GM04503 (cell line): ENCODE results near the gene SLC8A2.
"Not testable (repeated sequence)": the region's sequence is repeated elsewhere in the genome, so short reads cannot be mapped to it uniquely, and the experiment has no call there.

Experiments
- DNase-seq: peaks from one replicate; pipeline ENCODE4 v3.0.0-alpha.2; 2012; ENCODE audit warnings: low read depth

SLC8A2 gene

DNA sequence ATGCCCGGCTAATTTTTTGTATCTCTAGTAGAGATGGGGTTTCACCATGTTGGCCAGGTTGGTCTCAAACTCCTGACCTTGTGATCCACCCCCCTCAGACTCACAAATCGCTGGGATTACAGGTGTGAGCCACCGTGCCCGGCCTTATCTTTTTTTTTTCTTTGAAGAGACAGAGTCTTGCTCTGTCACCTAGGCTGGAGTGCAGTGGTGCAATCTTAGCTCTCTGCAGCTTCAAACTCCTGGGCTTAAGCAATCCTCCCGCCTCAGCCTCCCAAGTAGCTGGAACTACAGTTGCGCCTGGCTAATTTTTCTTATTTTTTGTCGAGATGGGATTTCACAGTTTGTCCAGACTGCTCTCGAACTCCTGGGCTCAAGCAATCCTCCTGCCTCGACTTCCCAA is 60.0 kb downstream of the SLC8A2 start:
- not testable (repeated sequence) for DNase-seq

DNA sequence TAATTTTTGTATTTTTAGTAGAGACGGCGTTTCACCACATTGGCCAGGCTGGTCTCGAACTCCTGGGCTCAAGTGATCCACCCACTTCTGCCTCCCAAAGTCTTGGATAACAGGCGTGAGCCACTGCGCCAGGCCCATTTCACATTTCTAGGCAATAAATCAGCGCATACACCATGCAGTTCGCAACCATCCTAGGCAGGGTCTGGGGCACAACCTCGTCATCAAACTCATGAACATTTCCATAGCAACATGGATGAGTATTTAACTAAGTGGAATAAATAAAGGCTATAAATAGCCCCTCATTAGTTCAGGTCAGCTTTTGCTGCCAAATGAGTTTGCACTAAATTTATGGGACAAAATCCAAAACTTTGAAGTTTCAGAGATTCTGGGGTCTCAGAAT is 60.6 kb downstream of the SLC8A2 start:
- no peak for DNase-seq

DNA sequence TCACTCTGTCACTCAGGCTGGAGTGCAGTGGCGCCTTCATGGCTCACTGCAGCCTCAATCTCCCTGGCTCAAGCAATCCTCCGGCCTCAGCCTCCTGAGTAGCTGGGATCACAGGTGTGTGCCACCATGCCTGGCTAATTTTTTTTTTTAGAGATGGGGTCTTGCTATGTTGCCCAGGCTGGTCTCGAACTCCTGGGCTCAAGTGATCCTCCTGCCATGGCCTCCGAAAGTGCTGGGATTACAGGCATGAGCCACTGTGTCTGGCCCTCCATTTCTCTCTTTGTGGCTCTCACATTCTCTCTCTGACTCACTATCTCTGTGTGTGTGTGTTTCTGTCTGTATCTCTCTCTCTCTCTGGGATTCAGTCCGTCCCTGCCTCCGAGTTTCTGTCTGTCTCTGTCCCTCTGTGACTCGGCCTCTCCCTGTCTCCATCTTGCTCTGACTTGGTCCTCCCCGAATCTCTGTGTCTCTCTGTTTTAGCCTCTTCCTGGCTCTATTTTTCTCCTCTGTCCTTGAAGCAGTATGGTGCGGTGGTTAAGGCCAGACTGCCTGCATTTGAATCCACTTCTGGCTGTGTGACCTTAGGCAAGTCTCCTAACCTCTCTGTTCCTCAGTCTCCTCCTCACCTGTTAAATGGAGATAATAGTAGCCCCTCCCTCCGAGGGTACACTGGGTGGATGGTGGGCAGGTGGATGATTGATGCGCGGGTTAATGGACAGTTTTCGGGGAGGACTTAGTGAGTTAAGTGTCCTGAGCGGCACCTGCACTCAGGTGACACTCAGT is 63.3 kb downstream of the SLC8A2 start:
- DNase-seq, result no peak

DNA sequence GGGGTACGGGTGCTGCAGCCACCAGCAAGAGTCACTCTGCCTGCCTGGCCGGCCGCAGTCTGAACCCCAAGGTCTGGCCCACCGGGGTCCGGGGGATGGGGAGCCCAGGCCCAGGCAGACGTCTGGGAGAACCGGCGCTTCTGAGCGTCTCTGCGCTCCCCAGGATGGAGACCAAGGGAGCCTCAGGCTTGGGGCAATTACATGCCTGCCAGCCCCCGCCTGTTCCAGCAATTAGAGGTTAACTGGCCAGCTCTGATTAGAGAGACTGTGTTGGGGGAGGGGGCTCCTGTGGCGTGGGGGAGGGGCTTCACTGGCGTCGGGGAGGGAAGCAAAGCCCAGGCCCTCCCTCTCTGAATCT is 64.3 kb downstream of the SLC8A2 start:
- DNase-seq, result no peak

DNA sequence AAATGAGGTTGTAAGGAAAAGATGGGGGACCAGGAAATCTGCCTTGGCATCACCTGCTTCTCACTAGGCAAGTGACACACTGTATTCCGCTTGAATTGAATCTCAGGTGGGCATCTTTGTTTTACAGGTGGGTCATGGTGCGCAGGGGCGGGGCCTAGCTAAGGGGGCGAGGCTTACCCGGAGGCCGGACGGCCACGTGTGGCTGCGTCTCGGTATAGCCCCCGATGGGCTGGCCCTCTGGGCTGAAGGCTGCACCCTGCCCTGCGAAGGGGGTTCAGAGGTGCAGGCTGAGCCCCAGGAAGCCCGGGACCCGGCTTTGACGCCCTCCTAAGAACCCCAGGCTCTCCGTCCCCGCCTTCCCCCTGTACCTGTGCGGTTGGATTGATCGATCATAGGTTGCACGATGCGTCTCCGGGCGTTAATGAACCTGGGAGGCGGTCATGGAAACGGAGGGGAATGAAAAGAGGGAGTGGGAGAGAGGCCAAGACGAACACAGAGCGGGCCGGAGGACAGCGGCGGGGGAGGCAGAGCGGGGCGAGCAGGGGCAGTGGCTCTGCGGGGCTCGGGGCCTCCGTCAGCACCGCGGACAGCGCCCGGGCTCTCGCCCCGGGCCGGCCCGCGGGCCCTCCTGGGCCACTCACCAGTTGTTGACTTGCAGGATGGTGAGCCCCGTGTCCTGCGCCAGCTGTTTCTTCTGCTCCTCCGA is 64.8 kb downstream of the SLC8A2 start:
- no peak for DNase-seq

DNA sequence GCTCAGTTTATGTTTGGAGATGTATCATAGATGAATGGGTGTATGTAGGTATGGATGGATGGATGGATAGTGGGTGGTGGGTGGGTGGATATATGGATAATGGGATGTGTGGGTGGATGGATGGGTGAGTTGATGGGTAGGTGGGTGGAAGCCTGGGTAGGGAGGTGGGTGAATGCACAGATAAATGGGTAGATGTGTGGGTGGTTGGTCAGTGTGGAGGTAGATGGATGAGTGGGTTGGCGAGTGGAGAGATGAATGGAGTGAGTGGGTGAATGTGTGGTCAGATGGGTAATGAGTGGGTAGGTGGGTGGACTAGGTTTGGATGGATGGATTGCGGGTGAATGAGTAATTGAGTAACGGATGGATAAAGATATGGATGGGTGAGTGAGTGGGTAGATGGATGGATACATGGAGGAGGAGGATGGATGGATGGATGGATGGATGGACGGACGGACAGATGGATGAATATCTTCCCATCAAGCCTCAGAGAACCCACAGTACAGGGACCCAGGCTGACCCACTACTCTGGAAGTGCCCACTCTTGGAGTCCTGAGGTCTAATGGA is 65.8 kb downstream of the SLC8A2 start:
- DNase-seq, result no peak

DNA sequence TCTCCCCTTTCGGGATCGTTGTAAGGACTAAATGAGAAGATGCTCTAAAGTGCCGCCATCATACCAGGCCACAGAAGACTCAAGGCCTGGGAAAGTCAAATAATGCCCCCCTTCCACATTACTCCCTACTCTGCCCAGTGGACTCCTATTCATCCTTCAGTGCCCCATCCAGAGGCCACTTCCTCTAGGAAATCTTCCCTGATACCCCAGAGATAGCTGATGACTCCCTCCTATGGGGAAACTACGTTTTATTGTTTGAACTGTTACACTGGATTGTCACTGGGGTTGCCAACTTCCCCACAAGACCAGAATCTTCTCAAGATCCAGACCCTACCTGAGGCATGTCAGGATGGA is 66.5 kb downstream of the SLC8A2 start:
- no peak for DNase-seq

DNA sequence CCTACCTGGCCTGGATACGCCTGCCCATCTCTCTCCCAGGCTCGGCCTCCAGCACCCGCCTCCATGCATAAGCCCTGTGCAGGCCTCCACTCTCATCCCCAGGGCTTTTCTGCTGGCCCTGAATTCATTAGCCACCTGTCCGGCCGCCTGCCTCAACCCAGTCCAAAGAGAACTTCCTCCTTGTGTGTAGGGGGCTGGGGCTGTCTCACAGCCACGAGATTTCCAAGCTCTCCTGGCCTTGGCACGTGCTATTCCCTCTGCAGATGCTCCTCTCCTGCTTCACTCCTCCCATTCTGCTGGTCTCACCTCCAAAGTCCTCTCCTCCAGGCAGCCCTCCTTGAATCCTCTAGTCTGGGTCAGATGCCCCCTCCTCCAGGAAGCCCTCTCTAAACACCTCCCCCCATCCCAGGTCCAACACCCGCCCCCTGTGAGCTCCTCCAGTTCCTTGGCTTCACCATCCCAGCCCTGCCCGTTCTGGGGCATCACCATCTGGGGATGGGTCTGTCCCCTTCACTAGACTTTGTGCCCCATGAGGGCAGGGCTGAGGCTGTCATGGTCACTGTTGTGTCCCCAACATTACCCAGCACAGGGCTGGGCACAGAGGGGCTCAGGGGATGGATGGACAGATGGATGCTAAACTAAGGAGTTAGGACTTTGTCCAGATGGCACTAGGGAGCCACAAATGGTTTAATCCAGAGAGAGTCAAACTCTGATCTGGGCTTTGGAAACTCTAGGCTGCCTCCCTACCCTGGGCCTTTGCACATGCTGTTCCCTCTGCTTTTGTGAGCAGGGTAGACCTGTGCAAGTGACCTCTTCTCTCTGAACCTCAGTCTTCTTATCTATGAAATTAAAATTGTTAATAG is 67.1 kb downstream of the SLC8A2 start:
- no peak for DNase-seq

DNA sequence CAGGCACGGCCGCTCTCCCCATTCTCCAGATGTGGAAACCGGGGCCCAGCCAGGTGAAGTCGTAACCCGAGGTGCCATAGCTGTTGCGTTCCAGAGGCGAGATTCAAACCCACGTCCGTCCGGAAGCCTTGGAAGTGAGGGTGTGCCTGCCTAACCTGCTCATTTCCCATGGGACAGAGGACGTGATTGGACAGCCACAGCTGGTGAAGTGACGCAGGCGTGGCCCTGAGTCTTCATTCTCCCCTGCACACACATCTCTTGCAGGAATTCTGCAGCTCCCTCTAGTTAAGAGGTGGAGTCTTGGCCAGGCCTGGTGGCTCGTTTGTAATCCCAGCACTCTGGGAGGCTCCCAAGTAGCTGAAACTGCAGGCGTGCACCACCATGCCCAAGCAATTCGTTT is 69.2 kb downstream of the SLC8A2 start:
- DNase-seq, result no peak

DNA sequence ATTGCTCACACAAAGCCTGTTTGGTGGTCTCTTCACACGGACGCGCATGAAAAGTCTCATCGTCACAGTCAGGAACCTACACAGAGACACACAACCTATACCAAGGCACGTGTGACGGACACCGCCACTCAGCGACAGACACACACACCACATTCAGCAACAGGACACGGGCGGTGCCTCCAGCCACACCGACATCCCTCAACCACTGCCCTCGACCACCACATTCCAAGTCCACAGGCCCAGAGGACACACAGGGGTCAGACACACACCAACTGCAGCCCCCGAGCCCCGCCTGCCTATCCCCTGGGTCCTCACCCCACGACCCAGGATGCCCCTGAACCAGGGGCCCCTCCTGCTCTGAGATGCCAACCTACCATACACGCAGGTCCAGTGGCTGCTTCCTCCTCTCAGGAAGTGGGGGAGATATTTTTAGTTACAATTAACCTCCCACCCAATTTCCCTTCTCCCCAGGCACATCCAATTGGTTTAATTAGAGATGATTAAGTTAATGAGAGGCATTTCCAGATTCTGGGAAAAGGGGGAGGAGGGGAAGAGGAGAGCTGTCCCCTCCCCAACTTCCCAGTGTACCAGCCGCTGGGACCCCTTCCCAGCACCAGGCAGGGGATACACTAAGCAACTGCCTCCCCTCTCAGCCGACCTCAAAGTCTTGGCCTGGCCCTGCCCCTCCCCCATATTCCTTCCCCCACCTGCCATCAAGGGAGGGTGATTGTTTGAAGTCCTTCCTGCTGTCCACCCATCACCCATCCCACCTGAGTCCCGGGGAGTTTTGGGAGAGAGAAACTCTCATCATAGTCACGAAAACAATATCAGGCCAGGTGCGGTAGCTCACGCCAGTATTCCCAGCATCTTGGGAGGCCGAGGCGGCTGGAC is 72.7 kb downstream of the SLC8A2 start:
- no peak for DNase-seq

DNA sequence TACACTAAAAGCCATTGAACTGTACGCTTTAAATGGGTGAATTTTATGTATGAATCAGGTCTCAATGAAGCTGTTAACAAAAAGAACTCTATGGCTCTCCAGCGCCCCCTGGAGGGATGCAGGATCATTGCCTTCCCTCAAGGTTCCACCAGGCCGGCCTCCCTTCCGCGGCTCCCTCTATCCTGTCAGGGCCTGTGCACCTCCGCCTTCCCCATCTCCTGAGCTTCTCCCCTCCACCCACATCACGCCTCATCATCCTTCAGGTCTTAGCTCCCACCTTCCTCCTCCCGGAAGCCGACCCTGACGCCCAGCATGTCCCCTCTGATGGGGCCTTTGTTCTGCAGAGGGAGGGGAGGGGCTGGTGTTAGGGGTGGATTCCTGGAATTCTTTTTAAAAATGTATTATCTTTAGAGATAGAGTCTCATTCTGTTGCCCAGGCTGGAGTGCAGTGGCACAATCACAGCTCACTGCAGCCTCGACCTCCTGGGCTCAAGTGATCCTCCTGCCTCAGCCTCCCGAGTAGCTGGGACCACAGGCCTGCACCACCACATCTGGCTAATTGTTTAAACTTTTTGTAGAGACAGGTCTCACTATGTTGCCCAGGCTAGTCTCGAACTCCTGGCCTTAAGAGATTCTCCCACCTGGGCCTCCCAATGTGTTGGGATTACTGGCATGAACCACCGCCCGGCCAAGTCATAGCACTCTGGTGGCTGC is 80.0 kb downstream of the SLC8A2 start:
- DNase-seq, result no peak

DNA sequence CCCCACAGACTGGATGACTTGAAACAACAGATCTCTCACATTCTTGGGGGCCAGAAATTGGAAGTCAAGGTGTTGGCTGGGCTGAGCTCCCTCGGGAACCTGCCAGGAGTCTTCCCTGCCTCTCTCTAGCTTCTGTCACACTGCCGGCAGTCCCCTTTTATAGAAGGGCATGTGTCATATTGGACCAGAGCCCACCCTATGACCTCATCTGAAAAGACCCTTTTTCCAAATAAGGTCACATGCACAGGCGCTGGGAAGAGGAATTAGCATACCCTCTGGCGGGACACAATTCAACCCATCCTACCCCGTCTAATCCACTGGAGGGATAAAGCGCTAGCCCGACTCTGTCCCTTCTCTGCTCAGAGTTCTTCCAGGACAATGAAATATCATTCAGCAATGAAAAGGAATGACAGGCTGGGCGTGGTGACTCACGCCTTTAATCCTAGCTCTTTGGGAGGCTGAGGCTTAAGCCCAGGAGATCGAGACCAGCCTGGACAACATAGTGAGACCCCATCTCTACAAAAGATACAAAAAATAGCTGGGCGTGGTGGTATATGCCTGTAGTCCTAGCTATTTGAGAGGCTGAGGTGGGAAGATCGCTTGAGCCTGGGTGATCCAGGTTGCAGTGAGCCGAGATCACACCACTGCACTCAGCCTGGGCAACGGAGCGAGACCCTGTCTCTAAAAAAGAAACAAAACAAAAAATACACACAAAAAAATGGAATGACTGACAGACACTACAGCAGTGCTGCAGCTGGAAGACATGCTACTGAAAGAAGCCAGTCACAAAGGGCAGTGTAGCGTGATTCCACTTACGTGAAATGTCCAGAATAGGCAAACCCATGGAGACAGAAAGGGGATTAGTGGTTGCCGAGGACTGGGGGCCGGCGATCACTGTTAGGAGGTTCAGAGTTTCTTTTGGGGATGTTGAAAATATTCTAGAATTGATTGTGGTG is 80.9 kb downstream of the SLC8A2 start:
- DNase-seq, result no peak

DNA sequence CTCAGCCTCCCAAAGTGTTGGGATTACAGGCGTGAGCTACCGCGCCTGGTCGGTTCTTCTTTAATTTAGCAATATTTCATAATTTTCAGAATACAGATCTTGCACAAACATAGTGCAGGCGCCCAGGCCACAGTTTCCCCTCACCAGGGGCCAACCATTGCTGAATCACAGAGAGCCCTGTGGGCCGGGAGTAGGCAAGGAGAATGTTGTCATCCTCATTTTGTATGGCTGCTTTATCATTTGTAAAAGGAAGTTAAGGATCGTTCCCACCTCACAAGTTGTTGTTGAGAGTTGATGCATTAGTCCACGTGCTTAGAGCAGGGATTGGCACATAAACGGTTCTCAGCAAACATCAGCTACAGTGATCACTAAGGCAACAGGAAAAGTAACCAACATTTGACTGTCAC is 82.5 kb downstream of the SLC8A2 start:
- DNase-seq, result no peak

DNA sequence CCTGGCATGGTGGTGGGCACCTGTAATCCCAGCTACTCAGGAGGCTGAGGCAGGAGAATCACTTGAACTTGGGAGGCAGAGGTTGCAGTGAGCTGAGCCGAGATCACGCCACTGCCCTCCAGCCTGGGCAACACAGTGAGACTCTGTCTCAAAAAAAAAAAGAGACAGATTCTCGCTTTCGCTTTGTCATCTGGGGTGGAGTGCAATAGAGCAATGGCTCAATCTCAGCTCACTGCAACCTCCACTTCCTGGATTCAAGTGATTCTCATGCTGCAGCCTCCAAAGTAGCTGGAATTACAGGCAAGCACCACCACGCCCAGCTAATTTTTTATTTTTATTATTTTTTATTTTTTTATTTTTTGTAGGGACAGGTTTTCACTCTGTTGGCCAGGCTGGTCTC is 83.0 kb downstream of the SLC8A2 start:
- not testable (repeated sequence) for DNase-seq

DNA sequence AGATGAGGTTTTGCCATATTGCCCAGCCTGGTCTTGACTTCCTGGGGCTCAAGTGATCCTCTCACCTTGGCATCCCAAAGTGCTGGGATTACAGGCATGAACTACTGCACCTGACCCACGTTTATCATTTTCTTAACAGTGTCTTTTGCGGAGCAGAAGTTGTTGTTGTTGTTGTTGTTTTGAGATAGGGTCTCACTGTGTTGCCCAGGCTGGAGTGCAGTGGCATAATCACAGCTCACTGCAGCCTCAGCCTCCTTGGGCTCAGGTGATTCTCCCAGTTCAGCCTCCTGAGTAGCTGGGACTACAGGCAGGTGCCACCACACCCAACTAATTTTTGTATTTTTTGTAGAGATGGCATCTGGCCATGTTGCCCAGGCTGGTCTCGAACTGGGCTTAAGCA is 84.1 kb downstream of the SLC8A2 start:
- DNase-seq, result not testable (repeated sequence)

DNA sequence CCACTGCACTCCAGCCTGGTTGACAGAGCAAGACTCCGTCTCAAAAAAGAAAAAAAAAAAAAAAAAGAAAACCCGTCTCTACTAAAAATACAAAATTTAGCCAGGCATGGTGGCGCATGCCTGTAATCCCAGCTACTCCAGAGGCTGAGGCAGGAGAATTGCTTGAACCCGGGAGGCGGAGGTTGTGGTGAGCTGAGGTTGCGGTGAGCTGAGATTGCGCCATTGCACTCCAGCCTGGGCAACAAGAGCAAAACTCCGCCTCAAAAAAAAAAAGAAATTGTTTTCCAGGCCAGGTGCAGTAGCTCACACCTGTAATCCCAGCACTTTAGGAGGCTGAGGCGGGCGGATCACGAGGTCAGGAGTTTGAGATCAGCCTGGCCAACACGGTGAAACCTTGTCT is 85.1 kb downstream of the SLC8A2 start:
- DNase-seq, result not testable (repeated sequence)

DNA sequence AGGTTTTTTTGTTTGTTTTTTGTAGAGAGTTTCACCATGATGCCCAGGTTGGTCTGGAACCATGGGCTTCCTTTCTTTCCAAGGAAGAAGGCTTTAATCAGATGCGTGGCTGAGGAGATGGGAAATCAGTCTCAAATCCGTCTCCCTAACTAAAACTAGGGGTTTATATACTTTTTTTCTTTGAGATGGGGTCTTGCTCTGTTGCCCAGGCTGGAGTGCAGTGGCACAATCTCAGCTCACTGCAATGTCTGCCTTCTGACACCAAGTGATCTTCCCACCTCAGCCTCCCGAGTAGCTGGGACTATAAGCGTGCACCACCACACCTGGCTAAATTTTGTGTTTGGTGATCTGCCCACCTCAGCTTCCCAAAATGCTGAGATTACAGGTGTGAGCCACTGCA is 87.2 kb downstream of the SLC8A2 start:
- DNase-seq, result not testable (repeated sequence)

DNA sequence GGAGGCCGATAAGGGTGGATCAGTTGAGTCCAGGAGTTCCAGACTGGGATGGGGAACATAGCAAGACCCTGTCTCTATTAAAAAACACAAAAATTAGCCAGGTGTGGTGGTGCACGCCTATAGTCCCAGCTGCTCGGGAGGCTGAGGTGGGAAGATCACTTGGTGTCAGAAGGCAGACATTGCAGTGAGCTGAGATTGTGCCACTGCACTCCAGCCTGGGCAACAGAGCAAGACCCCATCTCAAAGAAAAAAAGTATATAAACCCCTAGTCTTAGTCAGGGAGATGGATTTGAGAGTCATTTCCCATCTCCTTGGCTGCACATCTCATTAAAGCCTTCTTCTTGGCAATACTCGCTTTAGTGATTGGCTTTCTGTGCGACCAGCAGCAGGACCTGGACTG is 87.8 kb downstream of the SLC8A2 start:
- not testable (repeated sequence) for DNase-seq

DNA sequence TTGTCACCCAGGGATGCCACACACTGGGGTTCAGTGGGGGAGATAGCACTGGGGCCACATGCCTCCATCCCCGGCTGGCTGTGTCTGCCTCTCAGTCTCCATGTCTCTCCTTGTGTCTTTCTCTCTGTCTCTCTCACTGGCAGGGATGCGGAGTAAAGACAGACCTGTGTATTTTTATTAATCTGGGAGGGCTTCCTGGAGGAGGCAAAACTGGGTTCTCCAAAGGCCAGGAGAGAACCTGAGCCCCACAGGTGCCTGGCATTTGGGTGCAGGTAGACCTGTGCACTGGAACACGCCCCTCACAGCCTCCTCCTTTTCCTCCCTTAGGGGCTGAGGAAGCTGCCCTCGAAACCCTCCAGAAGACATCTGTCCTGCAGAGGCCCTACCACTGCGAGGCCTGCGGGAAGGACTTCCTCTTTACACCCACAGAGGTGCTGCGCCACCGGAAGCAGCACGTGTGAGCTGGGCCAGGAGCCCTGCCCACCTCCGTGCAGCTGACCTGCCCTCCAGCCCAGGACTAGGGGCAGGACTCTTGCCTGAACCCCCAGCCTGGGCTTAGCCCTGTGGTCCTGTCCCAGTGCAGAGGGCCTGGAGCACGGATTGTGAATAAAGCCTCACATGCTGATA is 89.9 kb downstream of the SLC8A2 start:
- no peak for DNase-seq
